Bronchial smooth muscle cell (primary cell): ENCODE measurements around the gene CGB1. TPM values are rescaled to one million over a fixed set of nuclear protein-coding genes. Genes with fewer than 3 reads are reported as not detected.

Experiments used
- total RNA-seq: library from RNA; depleted of rRNA; stranded (reverse); fragments of >200 nt; gene quantifications from 2 replicates; pipeline ENCODE4 v1.2.1, GENCODE V29; 2014

CGB1 gene
- not detected in 2 replicates for total RNA-seq

GRCh38 chr19:49036815-49037214 lies at the start of gene CGB1:
TSS of gene CGB1 (minus strand) at chr19:49036895. CDS start at chr19:49036711, 184 bp downstream.

GRCh38 chr19:49085020-49085867 lies 48.5 kb upstream of the CGB1 start, which contains the start of gene SNRNP70:
TSS of gene SNRNP70 (plus strand) at chr19:49085451. CDS start at chr19:49086415, 964 bp downstream.

GRCh38 chr19:49064768-49065611 lies 28.3 kb upstream of the CGB1 start, which contains the start of gene NTF4:
TSS of gene NTF4 (minus strand) at chr19:49064818. CDS start at chr19:49061997, 2,821 bp downstream.

GRCh38 chr19:49057636-49058234 lies 21.0 kb upstream of the CGB1 start, which contains the start of gene CGB7:
TSS of gene CGB7 (minus strand) at chr19:49057749. CDS start at chr19:49055375, 2,374 bp downstream.

GRCh38 chr19:49049011-49049410 lies 12.3 kb upstream of the CGB1 start, which contains the start of gene CGB8:
TSS of gene CGB8 (minus strand) at chr19:49049111. CDS start at chr19:49048739, 372 bp downstream.

GRCh38 chr19:49043548-49043947 lies 6.9 kb upstream of the CGB1 start, which contains the start of gene CGB5:
TSS of gene CGB5 (plus strand) at chr19:49043848. CDS start at chr19:49044210, 362 bp downstream.

GRCh38 chr19:49031642-49032301 lies 4.9 kb downstream of the CGB1 start, which contains the start of gene CGB2:
TSS of gene CGB2 (plus strand) at chr19:49031890. CDS start at chr19:49032096, 206 bp downstream.

GRCh38 chr19:49024233-49024632 lies 12.5 kb downstream of the CGB1 start, which contains the start of gene CGB3:
TSS of gene CGB3 (minus strand) at chr19:49024333. CDS start at chr19:49023971, 362 bp downstream.

GRCh38 chr19:49017041-49017665 lies 19.5 kb downstream of the CGB1 start, which contains the start of gene LHB:
TSS of gene LHB (minus strand) at chr19:49017091. CDS start at chr19:49017081, 10 bp downstream.

GRCh38 chr19:48993175-48994034 lies 43.3 kb downstream of the CGB1 start, which contains the start of the genes GYS1 and RUVBL2:
TSS of gene GYS1 (minus strand) at chr19:48993309. CDS start at chr19:48993112, 197 bp downstream.
TSS of gene RUVBL2 (plus strand) at chr19:48993887. CDS start at chr19:48993912, 25 bp downstream.

Other genes with a start within 250 kb of the CGB1 start
- gene BCAT2, start 225.9 kb downstream of the CGB1 start, total RNA-seq, result 22.2 and 27.1 TPM in 2 replicates
- gene HSD17B14, start 200.4 kb downstream of the CGB1 start, total RNA-seq, result 5.5 and 15.9 TPM in 2 replicates
- 14.3 and 18.6 TPM in 2 replicates for gene PLEKHA4, start 168.3 kb downstream of the CGB1 start, total RNA-seq
- gene PPP1R15A, start 164.5 kb downstream of the CGB1 start, total RNA-seq, result 48.1 and 56.8 TPM in 2 replicates
- gene TULP2, start 138.2 kb downstream of the CGB1 start, total RNA-seq, result 0.26 and 0.32 TPM in 2 replicates
- 149 and 199 TPM in 2 replicates for gene NUCB1, start 136.6 kb downstream of the CGB1 start, total RNA-seq
- 1.6 TPM in 1 of 2 replicates, not detected in the other for gene DHDH, start 103.2 kb downstream of the CGB1 start, total RNA-seq
- gene BAX, start 82.0 kb downstream of the CGB1 start, total RNA-seq, result 70.6 and 113 TPM in 2 replicates
- 4,288 and 4,455 TPM in 2 replicates for gene FTL, start 71.6 kb downstream of the CGB1 start, total RNA-seq
- gene GYS1, start 43.6 kb downstream of the CGB1 start, total RNA-seq, result 20.4 and 22.7 TPM in 2 replicates
- 166 and 207 TPM in 2 replicates for gene RUVBL2, start 43.0 kb downstream of the CGB1 start, total RNA-seq
- not detected in 2 replicates for gene LHB, start 19.8 kb downstream of the CGB1 start, total RNA-seq
- not detected in 2 replicates for gene CGB3, start 12.6 kb downstream of the CGB1 start, total RNA-seq
- not detected in 2 replicates for gene CGB2, start 5.0 kb downstream of the CGB1 start, total RNA-seq
- 0.16 TPM in 1 of 2 replicates, not detected in the other for gene CGB5, start 7.0 kb upstream of the CGB1 start, total RNA-seq
- not detected in 2 replicates for gene CGB8, start 12.2 kb upstream of the CGB1 start, total RNA-seq
- 0.17 and 0.47 TPM in 2 replicates for gene CGB7, start 20.9 kb upstream of the CGB1 start, total RNA-seq
- 0.16 and 0.17 TPM in 2 replicates for gene NTF4, start 27.9 kb upstream of the CGB1 start, total RNA-seq
- not detected in 2 replicates for gene KCNA7, start 35.8 kb upstream of the CGB1 start, total RNA-seq
- gene SNRNP70, start 48.6 kb upstream of the CGB1 start, total RNA-seq, result 128 and 142 TPM in 2 replicates
- gene LIN7B, start 77.5 kb upstream of the CGB1 start, total RNA-seq, result 12.0 and 13.3 TPM in 2 replicates
- gene C19orf73, start 82.2 kb upstream of the CGB1 start, total RNA-seq, result 0.16 and 0.77 TPM in 2 replicates
- 1.0 and 2.0 TPM in 2 replicates for gene PPFIA3, start 82.6 kb upstream of the CGB1 start, total RNA-seq
- gene HRC, start 118.5 kb upstream of the CGB1 start, total RNA-seq, result 0.09 TPM in 1 of 2 replicates, not detected in the other
- 16.5 and 17.5 TPM in 2 replicates for gene TRPM4, start 120.9 kb upstream of the CGB1 start, total RNA-seq